Upper lobe of left lung (tissue), 4 donors: Measurements from ENCODE around the gene HEPN1.

Source experiments
- EP300 ChIP-seq, 4 donors: sonication (generic); formaldehyde crosslinking; IDR thresholded peaks; one replicate each; pipeline ENCODE4 v1.5.1; 2017; ENCODE audit warnings: antibody characterized with exemption in 4 of 4, control low read depth in 2 of 4
- POLR2A ChIP-seq, 4 donors: fragments of 450-650 bp; IDR thresholded peaks; one replicate each; pipeline ENCODE4 v1.5.1; 2016 to 2017; ENCODE audit warnings: antibody characterized with exemption in 4 of 4, mild to moderate bottlenecking in 2 of 4
- TF ChIP-seq, protein P1 (sequence below), 6 experiments: fragments of 450-650 bp in 4 of 6; fragments of 200-600 bp in 2 of 6; sonication (generic) in 2 of 6; IDR thresholded peaks; one replicate each; pipeline ENCODE4 v1.5.1; 2016 to 2019; ENCODE audit warnings: antibody characterized with exemption in 6 of 6

DNA sequence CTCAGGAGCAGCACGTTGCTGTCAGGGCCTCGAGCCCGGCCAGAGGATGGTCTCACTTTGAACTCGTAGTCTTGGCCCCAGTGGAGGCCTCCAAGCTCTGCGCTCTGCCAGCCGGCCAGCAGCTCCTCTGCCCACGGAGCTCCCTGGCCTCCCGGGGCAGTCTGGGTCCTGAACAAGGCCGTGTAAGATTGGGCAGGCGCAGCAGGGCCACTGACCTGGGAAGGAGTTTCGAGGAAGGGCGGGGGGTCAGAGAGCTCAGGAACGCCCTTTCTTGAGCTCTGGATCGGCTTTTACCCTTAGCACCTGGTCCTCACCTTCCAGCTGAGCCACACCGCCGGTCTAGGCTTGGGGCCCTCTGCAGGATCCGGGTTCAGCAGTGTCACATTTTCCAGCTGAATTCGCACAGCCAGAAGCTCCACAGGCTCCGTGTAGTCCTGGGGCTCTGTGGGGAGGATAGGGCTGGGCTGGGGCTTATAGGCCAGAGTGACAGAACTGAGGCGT lies 23.5 kb upstream of the HEPN1 start:
- TF ChIP-seq, protein P1, sequence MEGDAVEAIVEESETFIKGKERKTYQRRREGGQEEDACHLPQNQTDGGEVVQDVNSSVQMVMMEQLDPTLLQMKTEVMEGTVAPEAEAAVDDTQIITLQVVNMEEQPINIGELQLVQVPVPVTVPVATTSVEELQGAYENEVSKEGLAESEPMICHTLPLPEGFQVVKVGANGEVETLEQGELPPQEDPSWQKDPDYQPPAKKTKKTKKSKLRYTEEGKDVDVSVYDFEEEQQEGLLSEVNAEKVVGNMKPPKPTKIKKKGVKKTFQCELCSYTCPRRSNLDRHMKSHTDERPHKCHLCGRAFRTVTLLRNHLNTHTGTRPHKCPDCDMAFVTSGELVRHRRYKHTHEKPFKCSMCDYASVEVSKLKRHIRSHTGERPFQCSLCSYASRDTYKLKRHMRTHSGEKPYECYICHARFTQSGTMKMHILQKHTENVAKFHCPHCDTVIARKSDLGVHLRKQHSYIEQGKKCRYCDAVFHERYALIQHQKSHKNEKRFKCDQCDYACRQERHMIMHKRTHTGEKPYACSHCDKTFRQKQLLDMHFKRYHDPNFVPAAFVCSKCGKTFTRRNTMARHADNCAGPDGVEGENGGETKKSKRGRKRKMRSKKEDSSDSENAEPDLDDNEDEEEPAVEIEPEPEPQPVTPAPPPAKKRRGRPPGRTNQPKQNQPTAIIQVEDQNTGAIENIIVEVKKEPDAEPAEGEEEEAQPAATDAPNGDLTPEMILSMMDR (IDR thresholded peaks at IDR 0.05), result no peak
- TF ChIP-seq POLR2A (IDR thresholded peaks at IDR 0.05) (no peak), EP300 (IDR thresholded peaks at IDR 0.05) (no peak)
